Fibroblast of gingiva (primary cell): Measurements from ENCODE around the gene ARHGDIG.
"Not testable (repeated sequence)": the region's sequence is repeated elsewhere in the genome, so short reads cannot be mapped to it uniquely, and the experiment has no call there.

Experiments used
- DNase-seq: peaks from one replicate; pipeline ENCODE4 v3.0.0-alpha.2; 2011; ENCODE audit warnings: low read depth

Gene ARHGDIG

GRCh38 chr16:331181-331814, 50.9 kb downstream of the ARHGDIG start:
- DNase-seq: not testable (repeated sequence)
